Measurements from ENCODE around the gene DRC7. TPM values are rescaled to one million over a fixed set of nuclear protein-coding genes. Genes with fewer than 3 reads are reported as not detected.
"Not testable (repeated sequence)": the region's sequence is repeated elsewhere in the genome, so short reads cannot be mapped to it uniquely, and the experiment has no call there.

The DRC7 gene
- total RNA-seq, 1 donor from 2014 or later, result 0.96 TPM

DNA sequence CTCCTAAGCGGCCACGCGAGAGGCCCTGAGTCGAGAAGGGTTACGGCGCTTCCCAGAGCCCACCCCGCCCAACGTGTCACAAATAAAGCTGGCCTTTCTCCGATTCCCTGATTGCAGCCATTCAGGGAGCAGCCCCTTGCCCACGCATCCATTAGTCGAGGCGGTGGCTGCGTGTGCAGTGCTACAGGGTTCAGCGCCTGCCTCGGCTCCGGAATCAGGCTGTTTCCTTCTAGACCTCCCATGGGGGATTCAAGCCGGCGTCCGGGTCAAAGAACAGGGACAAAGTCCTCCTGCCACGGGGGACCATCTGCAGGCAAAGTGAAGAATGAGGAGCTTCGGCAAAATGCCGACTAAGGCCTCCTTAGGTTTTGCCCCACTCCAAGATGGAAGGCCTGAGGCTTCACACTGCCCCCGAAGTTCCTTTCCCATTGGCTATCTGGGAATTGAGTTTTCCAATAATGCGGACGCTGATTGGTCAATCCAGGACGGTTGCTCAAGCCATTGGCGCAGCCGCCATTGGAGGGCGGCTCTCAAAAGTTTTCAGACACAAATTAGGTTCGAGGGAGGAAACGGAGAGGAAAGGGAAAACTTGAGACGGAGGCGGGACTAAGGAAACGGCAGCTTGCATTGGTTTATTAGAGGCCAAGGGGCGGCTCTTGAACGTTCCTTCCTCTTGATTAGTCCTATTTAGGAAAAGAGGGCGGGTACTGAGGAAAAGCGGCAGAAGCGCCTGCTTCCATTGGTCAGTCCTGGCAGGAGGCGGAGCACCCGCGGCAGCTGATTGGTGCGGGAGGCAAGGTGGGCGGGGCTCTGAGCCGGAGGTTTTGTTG is 40.5 kb downstream of the DRC7 start:
- DNase-seq (ENCODE audit: low spot score), result peak; percentile 100

DNA sequence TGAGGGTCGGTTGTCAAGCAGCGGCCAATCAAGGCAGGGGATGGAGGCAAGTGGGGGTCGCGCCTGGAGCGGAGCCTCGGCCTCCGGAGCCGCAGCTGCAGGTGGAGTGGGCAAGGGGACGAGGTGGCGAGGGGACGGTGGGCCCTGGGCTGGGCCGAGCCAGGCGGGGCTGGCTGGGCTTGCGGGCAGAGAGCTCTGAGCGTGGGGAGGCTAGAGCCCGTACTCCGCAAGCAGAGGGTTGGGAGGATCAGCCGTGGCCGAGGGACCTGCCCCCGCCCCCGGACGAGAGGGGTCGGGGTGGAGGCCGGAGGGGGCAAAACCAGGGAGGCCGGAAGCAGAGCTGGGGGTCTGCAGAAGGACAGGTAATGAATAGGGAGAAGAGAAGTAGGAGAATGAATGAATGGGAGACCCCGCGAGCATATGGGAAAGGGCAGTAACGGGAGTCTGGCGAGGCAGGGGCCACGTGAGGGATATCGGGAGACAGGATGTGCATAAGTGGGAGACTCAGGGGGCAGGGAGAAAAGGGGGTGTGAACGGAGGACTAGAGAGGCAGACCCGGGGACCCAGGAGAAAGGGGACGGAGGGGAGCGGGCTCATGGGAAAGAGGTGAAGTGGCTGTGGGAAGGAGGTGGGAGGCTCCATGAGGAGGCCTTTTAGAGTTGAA is 41.3 kb downstream of the DRC7 start, which contains the start of gene KATNB1:
KATNB1 (plus strand) TSS at position 16 of the 664 bp plus-strand sequence. CDS start 1,474 bp downstream, outside the sequence.
- DNase-seq (ENCODE audit: low spot score), result peak; percentile 31

DNA sequence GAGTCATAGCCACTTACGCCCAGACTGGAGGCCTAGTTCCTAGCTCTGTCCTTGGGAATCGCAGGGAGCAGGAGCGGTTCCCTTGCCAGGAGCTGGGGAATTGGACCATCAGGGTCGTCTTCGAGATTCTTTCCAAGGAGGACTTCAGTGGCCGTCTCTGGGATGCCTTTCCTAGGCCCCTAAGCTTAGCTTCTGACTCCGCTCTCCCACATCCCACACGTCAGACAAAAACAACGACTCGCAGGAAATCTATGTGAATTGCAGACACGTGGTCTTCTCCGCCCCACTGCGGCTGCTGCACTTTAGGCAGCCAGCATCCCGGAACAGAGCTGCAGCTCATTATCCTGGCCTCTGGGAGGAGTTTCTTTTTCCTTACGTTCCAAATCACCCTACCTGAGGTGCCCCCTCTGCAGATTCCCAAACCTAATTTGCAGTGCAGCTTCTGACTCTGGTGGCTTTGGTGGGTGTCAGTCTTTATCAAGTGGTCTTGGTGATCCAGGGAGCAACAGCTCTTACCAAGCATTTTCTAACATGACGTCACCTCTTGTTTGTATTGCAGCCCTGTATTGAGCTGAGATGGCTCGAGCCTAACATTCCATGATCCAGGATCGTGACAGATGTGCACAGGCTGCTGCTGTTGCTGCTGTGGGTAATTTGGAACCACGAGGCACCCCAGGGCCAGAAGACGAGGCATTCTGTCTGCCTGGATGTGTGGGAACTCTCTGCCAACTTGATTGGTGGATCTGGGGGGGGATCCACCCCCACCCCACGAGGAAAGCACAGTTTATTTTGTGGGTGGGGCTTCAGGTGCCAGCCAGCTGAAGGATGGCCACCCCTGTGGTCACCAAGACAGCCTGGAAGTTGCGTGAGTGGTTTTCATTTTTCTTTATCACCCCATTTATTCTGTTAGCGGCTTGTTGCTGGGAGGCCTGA is 42.1 kb downstream of the DRC7 start:
- DNase-seq (ENCODE audit: low spot score), result peak; percentile 90

DNA sequence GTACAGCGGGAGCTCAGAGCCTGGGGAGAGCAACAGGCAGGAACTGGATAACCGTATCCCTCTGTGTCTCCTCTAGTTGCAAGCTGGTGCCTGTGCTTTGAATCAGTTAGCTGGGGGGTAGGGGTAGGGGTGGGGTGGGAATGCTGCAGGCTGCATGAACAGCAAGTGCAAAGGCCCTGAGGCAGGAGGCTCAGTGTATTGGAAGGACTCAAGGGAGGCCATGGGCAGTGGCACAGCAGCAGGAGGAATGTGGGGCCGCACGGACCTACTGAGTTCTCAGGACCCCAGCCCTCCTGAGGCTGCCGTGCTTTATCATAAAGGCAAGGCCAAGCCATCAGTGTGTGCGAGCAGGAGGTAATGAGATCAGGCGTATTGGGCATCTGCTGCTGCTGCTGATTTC is 44.2 kb downstream of the DRC7 start:
- DNase-seq (ENCODE audit: low spot score), result no peak

DNA sequence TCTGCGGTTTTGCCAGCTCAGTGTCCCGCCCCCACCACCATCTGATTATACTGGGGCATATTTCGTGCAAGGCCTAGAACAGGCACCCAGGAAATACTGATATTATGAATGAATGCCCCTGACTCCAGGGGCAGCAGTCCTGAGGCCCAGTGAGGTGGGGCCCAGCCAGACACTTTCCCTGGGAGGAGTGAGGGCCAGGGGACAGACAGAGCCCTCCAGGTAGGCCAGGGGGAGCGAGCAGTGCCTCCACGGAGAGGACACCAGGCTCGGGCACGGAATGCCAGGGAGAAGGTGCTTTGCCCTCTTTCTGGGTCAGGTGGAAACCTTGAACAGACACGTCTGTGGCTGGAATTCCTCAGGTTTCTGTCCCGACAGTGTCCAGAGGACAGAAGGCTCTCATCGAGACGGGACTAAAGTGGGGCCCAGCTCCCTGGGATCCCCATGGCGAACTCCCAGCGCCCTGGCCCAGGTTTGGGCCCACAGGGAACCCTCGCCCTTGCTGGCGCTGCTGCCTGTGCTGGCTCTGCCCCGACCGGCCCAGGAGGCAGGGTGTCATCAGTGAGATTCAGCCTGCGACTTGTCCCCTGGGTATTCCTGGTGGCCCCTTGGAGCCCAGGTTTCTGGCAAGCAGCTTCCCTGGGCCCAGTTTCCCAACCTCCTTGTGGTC is 45.3 kb downstream of the DRC7 start:
- no peak for DNase-seq (ENCODE audit: low spot score)

DNA sequence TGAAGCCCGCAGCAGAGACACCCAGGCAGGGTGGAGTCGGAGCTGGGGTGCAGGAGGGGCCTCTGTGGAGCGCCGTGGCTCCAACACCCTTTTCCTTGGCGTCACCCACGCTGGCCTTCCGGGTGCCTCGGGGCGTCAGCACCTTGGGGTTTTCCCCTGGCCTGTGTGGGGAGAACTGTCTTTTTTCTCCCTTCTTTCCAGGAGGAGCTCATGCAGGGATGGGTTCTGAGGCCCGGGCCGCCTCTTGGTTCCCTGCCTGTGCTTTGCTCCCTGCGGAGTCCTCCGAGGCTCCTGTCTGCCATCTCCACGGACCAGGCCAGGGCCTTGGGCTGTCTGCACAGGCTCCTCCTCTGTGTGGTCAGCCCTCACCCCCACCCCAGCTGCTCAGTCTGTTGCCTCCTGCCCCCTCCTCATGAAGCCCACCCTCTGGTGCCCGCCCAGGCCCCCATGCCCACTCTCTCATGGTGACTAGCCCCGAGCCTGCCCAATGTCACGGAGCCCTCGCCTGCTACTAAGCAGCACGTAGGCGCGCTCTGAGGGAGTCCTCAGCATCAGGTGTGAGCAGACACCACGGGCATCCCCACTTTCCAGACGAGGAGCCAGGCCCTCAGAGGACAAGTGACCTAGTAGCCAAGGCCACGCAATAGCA is 45.9 kb downstream of the DRC7 start:
- no peak for DNase-seq (ENCODE audit: low spot score)

DNA sequence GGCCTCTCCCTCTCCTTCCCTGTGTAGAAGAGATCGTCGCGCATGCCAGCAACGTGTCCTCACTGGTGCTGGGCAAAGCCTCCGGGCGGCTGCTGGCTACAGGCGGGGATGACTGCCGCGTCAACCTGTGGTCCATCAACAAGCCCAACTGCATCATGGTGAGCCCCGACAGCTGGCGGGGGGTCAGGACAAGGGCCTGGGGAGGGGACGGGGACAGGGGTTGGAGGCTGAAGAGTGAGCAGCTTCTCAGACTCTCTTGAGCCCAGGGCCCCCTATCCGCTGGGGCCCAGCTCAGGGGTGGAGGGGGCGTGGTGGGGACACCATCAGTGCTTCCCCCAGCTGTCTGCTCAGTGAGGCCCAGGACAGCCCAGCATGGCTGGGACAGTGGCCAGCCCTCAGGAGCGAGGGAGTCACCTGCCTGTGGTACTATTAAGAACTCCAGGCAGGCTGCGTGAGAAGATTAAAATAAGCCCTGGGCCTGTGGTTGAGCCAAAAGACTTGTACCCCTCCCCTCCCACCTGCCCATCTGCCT is 47.1 kb downstream of the DRC7 start:
- no peak for DNase-seq (ENCODE audit: low spot score)

DNA sequence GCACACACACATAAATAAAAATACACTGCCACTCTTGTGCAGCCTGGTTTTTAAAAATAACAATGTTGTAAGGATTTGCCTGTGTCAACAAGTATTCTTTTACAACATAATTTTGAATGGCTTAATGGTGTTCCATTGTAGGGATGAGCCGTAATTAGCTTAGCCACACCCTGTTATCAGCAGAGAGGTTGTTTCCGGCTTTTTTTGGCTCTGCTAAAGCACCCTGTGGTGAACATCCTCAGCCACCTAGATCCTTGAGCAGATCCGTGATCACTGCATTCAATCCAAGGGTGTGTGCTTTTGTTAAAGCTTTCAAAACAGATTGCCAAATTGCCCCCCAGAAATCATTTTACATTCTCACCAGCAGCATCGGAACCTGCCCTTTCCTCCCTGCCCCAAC is 47.9 kb downstream of the DRC7 start:
- no peak for DNase-seq (ENCODE audit: low spot score)

DNA sequence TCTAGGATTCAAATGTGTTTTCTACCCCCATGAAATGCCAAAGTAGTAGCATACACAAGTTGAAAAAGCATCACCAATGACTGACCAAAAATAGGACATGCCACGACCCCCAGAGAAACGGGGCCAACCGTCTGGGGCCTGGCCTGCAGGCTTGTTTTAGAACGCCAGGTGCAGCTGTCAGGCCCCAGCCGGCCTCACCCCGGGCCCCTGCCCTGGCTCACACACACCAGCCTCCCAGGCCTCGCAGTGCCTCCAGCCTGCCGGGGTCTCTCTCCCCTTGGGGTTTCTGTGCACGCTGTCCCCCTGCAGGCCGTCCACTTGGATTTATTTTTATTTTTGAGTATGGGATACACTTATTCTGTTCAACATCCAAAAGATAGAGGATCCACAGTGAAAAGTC is 48.9 kb downstream of the DRC7 start:
- no peak for DNase-seq (ENCODE audit: low spot score)

DNA sequence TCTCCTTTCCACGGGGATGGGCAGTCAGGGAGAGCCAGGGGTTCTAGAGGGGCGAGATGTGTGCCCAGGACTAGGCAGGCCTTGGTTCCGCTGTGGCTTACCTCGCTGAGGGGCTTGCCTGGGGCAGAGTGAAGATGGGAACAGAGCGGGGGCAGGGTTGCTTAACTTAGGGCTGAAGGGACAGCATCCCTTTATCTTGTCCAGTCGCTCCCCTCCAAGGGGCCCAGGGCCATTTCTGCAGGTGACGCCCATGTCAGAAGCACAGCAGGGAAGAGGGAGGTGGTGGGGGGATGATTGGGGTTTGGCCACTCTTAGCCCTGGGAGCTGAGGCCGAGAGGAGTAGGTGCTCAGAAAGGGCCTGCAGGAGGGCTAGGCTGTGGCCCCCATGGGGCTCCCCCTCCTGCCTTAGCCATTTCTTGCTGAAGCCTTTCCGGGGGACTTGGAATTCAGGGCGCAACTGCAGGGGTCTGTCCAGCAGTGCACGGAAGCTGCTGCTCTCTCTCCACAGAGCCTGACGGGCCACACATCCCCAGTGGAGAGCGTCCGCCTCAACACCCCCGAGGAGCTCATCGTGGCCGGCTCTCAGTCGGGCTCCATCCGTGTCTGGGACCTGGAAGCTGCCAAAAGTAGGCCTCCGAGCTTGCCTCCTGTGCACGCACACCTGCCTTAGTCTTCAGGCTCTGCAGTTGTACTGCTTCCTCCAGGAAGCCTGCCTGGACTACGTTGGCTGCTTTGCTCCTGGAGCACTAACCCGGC is 49.5 kb downstream of the DRC7 start:
- no peak for DNase-seq (ENCODE audit: low spot score)

DNA sequence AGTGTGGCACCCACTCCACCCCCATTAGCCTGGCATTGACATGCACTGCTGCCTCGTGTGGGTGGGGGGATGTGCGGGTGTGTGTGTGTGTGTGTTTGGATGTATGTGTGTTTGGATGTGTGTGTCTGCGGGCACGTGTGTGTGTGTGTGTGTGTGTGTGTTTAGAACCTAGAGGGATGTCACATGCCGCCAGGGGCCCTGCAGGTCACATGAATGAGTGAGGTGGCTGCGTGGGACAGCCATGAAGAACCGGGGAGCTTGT is 50.0 kb downstream of the DRC7 start:
- DNase-seq (ENCODE audit: low spot score), result no peak

DNA sequence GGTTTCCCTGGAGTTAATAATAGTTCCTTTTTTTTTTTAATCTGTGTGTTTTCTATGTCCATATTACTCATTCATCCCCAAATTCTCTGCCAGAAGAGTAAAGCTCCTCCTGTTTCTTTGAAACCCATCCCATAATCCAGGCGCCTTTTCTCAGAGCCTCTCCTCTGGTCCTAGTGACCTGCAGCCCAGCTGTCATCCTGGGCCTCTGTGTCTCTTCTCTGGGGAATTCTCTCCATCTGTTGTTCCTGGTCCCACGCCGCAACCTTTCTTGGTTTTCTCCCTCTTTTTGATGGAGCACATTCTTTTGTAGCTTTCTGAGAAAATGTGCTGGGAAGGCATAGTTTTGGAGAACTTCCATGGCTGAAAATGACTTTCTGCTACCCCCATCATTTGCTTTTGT is 51.2 kb downstream of the DRC7 start:
- DNase-seq (ENCODE audit: low spot score), result no peak

DNA sequence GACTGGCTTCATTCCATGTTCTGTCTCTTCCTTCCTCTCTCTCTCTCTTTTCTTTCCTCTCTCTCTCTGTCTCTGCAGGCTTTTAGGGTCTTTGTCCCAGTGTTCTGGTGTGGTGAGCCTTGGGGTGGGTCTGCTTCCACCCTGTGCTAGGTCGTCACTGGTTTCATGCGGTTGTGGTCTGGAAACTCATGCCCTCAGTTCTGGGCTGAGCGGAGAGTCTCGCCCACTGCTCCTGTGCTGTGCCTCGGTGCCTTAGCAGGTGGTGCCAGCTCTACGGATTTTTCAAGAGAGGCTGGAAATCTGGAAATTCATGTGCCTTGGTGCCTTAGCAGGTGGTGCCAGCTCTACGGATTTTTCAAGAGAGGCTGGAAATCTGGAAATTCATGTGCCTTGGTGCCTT is 51.7 kb downstream of the DRC7 start:
- not testable (repeated sequence) for DNase-seq (ENCODE audit: low spot score)

DNA sequence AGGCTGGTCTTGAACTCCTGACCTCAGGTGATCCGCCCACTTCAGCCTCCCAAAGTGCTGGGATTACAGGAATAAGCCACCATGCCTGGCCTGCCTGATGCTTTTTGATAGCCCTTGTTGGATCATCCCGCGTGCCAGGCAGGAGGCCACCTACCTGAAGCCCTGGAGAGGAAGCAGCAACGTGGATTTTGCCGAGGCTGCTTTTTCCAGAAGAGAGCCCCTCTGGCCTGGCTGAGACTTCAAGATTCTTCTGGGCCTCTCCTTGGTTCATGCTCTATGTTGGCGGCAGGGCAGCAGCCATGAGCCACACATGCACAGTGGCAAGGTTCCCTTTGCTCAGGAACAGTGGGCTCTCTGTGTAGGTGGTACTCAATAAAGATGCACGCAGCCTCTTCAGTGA is 52.5 kb downstream of the DRC7 start:
- DNase-seq (ENCODE audit: low spot score), result no peak

DNA sequence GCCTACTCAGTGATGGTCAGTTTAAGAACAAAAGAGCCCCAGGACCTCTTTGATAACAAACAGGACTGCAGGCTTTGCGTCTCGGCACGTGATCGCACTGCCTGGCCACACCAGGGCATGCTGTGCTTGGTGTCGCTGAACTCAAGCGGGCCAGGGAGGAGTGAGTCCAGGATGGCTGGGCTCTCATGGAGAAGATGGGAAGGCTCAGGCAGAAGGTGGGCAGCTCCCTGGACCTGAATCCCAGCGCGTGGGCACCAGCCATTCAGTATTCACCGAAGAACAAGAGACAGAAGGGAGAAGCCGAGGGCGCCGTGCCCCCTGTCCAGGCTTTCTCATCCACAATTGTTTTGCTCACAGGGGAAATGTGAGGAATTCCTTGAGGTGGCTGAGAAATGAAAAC is 52.9 kb downstream of the DRC7 start:
- no peak for DNase-seq (ENCODE audit: low spot score)

DNA sequence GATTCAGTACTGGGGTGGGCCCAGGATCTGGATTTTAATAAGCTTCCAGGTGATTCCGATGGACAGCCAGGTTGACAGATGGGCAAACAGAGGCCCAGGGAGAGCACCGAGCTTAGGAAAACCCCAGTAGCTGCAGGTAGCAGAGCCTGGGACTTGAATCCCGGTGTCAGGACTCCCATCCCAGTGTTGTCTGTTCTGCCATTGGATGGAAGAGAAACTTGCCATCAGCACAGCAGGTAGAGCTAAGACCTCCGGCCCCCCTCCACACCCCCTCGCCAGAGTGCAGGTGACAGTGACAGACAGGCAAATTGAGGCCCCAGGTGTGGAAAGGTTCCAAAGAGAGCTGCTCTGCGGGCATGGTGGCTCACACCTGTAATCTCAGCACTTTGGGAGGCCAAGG is 53.4 kb downstream of the DRC7 start:
- DNase-seq (ENCODE audit: low spot score), result no peak

DNA sequence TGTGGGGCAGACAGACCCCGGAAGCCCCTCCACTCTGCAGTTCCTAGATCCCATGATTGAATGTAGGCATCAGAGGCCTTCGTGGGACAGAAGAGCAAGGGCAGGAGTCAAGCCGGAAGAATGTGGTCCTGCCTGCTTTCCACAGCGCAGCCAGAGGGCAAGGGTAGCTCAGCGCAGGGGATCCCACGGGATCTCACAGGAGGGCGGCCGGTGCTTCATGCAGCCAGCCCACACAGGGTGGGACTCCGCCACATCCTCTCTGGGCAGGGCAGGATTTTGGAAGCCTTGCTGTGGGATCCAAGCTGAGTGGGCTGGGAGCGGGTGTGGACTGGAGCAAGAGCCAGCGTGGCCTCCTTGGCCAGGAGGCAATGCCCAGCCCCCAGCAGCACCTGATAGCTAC is 54.0 kb downstream of the DRC7 start:
- no peak for DNase-seq (ENCODE audit: low spot score)

DNA sequence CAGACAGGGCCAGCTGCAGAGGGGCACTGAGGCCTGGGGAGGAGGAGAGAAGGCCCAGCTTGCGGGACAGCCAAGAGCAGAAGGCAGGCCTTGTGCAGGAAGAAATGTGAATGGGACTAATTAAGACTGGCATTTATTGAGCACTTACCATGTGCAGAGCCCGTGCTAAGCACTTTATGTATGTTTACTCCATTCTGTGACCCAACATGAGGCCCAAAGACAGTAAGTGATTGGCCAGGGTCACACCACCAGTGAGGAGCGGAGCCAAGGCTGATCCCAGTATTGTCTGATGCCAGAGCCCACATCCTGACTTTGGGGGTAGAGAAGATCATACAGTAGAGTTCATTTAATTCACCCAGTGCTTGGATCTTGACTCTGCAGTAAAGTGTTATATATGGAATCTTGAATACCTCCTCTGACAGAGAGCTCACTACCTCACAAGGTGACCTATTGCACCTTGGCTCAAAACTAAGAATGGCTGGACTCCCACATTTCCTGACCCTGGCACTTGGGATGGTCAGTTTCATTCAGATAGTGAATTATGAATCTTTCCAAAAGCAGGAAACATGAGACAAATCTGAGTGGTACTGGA is 54.6 kb downstream of the DRC7 start:
- no peak for DNase-seq (ENCODE audit: low spot score)

DNA sequence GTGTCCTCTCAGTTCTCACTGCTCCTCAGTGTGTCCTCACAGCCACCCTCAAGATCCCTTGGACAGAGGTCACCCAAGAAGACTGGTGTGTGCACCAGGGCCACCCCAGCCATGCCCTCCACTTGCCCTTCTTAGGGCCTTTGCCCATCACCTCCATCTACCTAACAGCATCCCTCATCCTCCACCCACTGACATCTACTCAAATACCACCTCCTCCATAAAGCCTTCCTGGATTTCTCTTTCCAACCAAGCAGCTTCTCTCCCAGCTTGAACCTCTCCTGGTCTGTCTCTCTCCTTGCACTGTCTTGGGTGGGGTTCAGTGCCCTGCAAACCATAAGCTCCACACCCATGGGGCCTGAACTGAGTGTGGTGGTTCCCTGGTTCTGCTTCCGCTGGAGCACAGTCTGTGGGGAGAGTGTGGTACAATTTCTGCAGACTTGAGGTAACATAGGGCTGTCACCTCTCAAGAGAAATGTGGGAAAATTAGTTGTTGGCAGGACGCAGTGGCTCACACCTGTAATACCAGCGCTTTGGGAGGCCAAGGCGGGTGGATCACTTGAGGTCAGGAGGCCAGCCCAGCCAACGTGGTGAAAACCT is 55.3 kb downstream of the DRC7 start:
- no peak for DNase-seq (ENCODE audit: low spot score)
